Stimulated activated CD4-positive, alpha-beta T cell treated with anti-CD3 and anti-CD28 coated beads, Interleukin-1b, Interleukin-23, amount 100 ng/mL, for 24 hours (primary cell): Measurements from ENCODE around the gene ZNF862.

Source experiments
- DNase-seq, 4 experiments: peaks; one replicate each; pipeline ENCODE4 v3.0.0-alpha.2; 2020; ENCODE audit warnings: low read depth in 4 of 4, low spot score in 1 of 4

Gene ZNF862

DNA sequence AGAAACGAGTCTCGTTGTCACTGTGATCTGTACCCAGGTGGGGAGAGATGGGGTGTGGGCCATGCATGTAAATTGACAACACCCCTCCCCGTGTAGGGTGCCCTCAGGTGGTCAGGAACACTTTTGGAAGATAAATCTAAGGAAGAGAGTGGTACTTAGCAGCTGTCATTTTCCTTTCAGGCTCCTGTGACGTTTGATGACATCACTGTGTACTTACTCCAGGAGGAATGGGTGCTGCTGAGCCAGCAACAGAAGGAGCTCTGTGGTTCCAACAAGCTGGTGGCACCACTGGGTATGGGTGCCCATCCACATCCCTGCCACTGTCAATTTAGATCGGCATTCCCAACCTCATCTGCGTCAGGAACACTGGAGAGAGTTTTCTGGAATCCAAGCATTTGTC is 6.3 kb downstream of the ZNF862 start:
- no peak for DNase-seq

- DNase-seq = no peak
These were observed 7.2 kb downstream of the ZNF862 start for GRCh38 chr7:149845257-149845980.

DNA sequence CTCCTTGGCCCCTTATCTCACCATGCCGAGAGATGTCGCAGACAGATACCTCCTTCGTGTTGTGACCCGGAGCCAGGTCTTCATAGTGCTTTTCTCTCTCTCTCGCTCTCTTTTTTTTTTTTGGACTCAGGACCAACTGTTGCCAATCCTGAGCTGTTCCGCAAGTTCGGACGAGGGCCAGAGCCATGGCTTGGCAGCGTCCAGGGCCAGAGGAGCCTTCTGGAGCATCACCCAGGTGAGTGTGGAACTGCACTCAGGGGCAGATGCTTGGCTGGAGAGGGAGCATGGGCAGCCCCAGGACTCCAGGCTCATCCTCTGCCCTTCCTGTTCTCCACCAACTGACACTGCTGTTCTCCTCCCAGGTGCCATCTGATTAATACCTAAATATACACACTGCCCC is 7.8 kb downstream of the ZNF862 start:
- no peak for DNase-seq

- no peak for DNase-seq
These were observed 8.4 kb downstream of the ZNF862 start for GRCh38 chr7:149846436-149847046.

DNA sequence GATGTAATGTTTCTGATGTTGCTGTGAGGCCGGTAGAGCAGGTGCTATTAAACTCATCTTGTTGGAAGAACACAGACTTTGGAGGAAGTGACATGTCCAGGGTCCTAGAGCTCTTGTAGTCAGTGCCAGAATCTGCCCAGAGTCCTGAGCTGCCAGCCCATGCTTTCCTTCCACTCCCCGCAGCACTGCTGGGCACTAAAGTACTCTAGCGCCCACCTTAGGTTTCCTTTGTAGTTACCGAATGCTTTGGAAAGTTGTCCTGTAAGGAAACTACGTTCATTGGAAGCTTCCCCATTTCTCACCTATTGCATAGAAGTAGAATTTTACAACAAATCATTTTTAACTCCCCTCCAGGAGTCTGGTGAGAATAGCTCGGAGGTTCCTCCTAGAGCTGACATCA is 11.0 kb downstream of the ZNF862 start:
- DNase-seq = no peak

GRCh38 chr7:149850007-149850594 is 11.9 kb downstream of the ZNF862 start:
- no peak for DNase-seq

GRCh38 chr7:149850716-149851115 is 12.5 kb downstream of the ZNF862 start:
- no peak for DNase-seq

- no peak for DNase-seq
These were observed 13.3 kb downstream of the ZNF862 start for GRCh38 chr7:149851449-149851848.

DNA sequence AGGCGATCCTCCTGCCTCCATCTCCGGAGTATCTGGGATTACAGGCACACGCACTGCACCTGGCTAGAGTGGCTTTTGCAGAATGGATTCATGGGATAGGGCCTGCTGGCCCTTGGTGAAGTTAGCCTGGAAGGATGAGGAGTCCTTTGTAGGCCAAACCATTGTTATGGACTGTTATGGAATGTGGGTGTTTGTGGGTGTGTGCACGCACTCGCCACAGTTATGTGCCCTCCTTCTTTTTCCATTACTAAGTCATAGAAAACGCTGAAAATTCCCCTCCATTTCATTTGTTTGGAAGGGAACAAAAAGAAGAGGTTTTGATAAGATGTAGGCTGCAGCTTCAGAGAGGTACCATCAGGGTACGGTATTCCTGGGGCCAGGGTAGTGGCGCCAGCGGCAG is 15.0 kb downstream of the ZNF862 start:
- DNase-seq = no peak

DNA sequence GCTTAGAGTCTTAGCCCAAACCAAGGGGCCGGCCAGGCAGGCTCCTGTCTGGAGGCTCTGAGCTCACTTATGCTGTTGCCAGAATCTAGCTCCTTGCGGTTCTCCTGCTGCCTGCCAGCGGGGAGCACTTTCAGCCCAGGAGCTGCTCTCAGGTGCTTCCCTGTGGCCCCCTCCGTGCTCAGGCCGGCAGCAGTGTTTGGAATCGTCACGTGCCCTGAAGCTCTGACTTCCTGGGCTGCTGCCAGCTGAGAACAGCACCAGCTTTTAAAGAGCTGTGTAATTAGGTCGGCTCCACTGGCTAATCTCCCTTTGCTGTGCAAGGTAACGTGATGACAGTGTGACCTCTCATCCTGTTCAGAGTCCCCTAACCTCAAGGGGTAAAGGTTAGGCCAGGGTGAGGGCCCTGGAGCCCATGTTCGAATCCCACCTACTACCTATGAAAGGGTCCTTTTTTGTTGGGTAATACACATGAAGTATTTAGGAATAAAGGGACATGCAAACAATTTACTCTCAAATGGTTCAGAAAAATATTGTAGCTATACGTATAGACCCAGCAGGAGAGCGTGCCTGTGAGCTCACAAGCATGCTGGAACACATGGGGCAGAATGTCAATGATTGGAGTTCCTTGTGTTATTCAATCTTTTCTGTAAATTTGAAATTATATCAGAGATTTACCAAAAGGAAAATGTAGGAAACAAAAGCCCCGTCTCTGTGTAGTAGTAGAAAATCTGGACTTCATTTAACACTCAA is 16.6 kb downstream of the ZNF862 start:
- no peak for DNase-seq

GRCh38 chr7:149855361-149856305 is 17.5 kb downstream of the ZNF862 start:
- DNase-seq = no peak

DNA sequence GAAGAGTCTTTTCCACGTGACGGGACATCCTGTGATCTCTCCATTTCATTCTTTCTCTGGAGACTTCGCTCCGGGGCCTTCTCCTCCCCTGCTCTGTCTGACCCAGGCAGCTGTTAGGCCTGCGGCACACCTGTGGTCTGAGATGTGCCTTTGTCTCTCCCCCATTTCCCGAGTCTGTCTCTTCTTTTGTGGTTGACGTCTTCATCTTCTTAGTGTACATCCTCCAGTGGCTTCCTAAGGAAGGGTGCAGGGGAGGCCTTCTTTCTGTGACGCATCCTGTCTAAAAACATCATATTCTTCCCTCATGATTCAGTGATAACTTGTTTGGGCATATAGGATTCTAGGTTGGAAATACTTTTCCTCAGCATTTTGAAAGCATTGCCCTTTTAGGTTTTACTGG is 18.4 kb downstream of the ZNF862 start:
- no peak for DNase-seq

- no peak for DNase-seq
These were observed 21.2 kb downstream of the ZNF862 start for GRCh38 chr7:149859369-149859768.

DNA sequence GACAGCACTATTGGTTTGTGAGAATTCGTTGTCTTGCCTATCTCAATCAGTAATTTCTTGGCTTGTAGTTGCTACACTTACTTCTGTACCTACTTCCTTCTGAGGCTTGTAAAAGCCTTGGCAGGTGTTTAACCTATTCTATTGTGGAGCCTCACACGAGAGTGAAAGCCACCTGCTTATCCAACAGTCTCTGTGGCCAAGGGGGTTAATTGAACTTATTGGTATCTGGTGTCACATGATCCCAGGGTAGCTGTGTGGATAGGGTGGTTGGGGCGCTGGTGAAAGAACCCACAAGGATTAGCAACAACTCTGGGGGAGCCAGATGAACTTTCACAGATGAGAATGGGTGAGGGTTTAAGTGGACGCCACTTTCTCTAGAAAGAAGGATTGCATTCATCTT is 21.7 kb downstream of the ZNF862 start:
- DNase-seq = no peak

- DNase-seq = no peak
These were observed 22.9 kb downstream of the ZNF862 start for GRCh38 chr7:149860821-149861727.

DNA sequence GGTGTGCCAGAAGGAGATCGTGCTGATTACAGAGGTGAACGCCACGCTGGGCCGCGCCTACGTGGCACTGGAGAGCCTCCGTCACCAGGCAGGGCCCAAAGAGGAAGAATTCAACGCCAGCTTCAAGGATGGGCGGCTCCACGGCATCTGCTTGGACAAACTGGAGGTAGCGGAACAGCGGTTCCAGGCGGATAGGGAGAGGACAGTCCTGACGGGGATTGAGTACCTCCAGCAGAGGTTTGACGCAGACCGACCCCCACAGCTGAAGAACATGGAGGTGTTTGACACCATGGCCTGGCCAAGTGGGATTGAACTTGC is 23.5 kb downstream of the ZNF862 start:
- no peak for DNase-seq

DNA sequence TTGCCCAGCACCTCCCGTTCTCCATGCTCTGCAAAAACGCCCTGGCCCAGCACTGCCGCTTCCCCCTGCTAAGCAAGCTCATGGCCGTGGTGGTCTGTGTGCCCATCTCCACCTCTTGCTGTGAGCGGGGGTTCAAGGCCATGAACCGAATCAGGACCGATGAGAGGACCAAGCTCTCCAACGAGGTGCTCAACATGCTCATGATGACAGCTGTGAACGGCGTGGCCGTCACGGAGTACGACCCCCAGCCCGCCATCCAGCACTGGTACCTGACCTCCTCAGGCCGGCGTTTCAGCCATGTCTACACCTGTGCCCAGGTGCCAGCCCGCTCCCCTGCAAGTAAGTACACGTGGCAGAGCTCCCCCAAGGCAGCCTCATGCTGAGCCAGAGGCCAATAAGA is 24.0 kb downstream of the ZNF862 start:
- DNase-seq = no peak

- no peak for DNase-seq
These were observed 25.3 kb downstream of the ZNF862 start for GRCh38 chr7:149863500-149863899.

DNA sequence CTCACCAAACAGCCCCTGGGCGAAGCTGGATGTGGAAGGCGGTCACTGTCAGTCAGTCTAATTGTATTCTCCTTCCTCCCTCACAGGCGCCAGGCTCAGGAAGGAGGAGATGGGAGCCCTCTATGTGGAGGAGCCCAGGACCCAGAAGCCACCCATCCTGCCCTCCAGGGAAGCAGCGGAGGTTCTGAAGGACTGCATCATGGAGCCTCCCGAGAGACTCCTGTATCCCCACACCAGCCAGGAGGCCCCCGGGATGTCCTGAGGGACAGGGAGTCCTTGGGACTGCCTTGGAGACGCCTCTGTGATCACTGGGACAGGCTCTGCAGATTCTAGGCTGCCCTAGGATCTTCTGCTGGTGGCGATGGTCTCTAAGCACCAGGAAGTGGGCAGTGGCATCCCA is 25.8 kb downstream of the ZNF862 start:
- no peak for DNase-seq

DNA sequence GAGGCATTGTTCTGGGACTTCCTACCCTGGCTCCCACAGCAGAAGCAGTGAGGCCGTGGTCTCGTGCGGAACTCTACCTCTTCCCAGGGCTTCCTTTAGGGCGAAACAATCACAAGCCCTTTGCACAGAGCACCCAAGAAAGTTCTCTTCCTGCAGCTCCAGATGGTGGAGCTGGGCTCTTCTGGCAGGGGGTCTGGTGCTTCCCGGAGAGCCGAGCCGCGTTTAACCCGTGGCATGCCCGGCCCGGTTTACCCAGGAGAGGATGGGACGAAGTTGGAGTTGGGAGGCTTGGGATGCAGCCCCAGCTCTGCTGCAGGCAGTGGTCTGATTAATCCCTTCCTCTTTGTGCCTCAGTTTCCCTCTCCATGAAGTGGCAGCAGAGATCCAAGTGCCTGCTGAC is 26.6 kb downstream of the ZNF862 start:
- no peak for DNase-seq
